Stimulated activated CD8-positive, alpha-beta memory T cell treated with anti-CD3 and anti-CD28 coated beads, Interleukin-12 subunit alpha, Interleukin-12 subunit beta, amount 100 ng/mL, for 24 hours (primary cell): Measurements from ENCODE around the gene LRRTM4.
"Not testable (repeated sequence)": the region's sequence is repeated elsewhere in the genome, so short reads cannot be mapped to it uniquely, and the experiment has no call there.

ENCODE experiments used
- DNase-seq: peaks from one replicate; pipeline ENCODE4 v3.0.0-alpha.2; 2020; ENCODE audit errors: extremely low read depth

The LRRTM4 gene

GRCh38 chr2:76748581-76749296 is 773.4 kb downstream of the LRRTM4 start:
- DNase-seq: no peak

- no peak for DNase-seq
Observed at GRCh38 chr2:76745605-76746004, 776.6 kb downstream of the LRRTM4 start.

- DNase-seq: no peak
Observed at GRCh38 chr2:76737607-76738006, 784.6 kb downstream of the LRRTM4 start.

- DNase-seq: no peak
Observed at GRCh38 chr2:76733736-76734135, 788.4 kb downstream of the LRRTM4 start.

GRCh38 chr2:76731157-76731556 is 791.0 kb downstream of the LRRTM4 start:
- DNase-seq: no peak

- no peak for DNase-seq
Observed at GRCh38 chr2:76730021-76730420, 792.2 kb downstream of the LRRTM4 start.

- no peak for DNase-seq
Observed at GRCh38 chr2:76721226-76721625, 801.0 kb downstream of the LRRTM4 start.

- DNase-seq: no peak
Observed at GRCh38 chr2:76713312-76713711, 808.9 kb downstream of the LRRTM4 start.

- no peak for DNase-seq
Observed at GRCh38 chr2:76711490-76711889, 810.7 kb downstream of the LRRTM4 start.

- no peak for DNase-seq
Observed at GRCh38 chr2:76700894-76701293, 821.3 kb downstream of the LRRTM4 start.

GRCh38 chr2:76697998-76698713 is 824.0 kb downstream of the LRRTM4 start:
- not testable (repeated sequence) for DNase-seq
